CD4-positive, alpha-beta T cell treated with Interleukin-12 subunit alpha and Interleukin-12 subunit beta, for 1 hour (primary cell): Measurements from ENCODE around the gene ASB7.
"Not testable (repeated sequence)": the region's sequence is repeated elsewhere in the genome, so short reads cannot be mapped to it uniquely, and the experiment has no call there.

Experiments used
- DNase-seq: peaks from one replicate; pipeline ENCODE4 v3.0.0-alpha.2; 2020

The ASB7 gene

GRCh38 chr15:100653608-100654007 is 51.2 kb downstream of the ASB7 start:
- no peak for DNase-seq

GRCh38 chr15:100658895-100659294 is 56.5 kb downstream of the ASB7 start:
- no peak for DNase-seq

DNA sequence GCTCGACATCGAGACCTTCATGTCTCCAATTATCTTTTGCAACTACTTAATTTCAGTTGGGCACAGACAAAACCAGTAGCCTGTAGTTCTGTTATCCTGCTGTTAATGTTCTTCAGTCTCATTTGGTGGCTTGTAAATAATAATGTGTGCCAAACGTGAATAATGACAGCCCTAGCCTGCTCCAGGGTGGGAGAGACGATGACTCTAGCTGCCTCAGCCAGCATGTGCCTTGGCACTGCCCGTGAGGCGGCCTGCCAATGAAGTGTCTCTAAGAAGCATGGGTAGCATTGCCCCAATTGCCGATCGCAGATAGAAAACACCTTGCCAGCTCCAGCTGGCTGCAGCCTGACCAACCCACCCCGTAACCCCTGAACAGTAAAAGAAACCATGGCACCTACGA is 58.8 kb downstream of the ASB7 start:
- DNase-seq, result no peak

GRCh38 chr15:100663086-100663914 is 60.9 kb downstream of the ASB7 start:
- no peak for DNase-seq

GRCh38 chr15:100663915-100664281 is 61.5 kb downstream of the ASB7 start:
- DNase-seq, result no peak

GRCh38 chr15:100665570-100665969 is 63.2 kb downstream of the ASB7 start:
- DNase-seq, result no peak

DNA sequence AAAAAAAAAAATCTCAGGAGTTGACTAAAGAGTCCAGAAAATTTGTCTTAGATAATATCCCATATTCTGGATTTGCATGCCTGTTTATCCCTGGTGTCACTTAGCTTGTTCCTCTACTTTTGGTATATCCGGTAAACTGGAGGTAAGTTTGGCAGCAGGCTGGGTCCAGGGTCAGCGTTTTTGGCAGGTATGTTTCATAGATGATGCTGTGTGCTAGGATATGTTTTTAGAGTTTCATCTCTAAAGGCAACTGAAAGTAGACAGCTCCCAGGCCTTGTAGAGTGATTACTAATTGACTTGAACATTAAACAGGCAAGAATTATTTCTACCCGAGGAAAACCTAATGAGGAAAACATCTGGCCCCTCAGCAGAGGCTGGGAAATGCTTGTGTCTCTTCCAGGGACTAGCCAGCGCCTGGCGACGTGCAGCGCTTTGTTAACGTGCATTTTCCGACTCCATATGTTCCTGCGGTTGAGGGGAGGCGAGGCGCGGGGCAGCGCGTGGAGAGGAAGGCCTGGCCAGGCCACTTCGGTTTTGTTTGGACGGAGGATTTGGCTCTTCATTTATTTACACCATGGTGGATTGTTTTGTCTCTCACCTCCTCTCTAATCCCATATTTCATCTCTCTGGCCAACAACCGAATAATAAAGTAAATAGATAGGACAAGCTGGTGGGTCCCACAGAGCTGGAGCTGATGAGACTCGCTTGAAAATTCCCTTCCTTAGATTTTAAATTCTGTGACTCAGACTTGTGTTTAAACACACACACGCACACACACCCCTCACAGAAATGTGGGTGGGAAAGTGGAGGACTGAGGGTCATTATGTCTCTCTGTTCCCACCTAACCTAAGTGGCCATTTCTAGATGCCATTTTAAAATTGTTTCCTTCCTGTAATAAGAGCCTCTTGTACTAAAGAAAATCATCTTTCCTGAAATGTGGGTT is 65.3 kb downstream of the ASB7 start:
- no peak for DNase-seq

DNA sequence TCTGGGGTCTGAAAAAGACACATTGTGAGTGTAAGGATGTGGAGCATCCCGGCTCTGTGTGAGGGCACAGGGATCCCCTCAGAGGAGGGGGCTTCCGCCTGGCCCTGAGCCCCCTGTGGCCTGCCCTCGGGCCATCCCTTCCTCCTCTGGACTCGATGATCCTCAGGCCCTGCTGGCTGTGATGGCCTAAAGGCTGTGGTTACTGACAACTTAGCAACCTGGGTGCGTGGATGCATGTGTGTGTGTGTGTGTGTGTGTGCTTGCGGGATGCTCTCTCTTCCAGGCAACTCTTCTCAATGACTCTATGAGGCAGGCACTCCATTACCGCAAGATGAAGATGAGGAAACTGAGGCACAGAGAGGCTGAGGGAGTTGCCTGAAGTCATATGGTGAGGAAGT is 66.0 kb downstream of the ASB7 start:
- DNase-seq, result no peak

- no peak for DNase-seq
Observed at GRCh38 chr15:100669260-100669659, 66.9 kb downstream of the ASB7 start.

DNA sequence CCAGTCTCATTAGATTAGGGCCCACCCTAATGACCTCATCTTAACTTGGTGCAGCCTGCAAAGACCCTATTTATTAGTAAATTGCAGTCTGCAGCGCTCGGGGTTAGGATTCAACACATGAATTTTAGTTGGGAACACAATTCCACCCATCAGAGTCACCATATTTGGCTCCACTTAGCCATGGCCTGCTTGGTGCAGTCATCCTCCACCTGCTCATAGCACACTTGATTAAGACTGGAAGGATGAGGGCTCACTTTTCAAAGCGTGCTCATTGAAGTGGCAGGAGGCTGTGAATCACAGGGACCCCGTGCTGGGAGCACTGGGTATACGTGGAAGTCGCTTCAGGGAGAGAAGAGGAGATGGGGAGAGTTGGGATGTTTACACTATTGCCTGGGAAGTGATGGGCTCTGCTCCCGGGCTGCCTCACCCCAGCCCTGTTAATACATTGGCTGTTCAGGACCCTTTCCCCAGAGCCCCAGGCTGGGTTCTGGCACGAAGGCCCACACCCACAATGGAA is 68.2 kb downstream of the ASB7 start:
- DNase-seq, result no peak

DNA sequence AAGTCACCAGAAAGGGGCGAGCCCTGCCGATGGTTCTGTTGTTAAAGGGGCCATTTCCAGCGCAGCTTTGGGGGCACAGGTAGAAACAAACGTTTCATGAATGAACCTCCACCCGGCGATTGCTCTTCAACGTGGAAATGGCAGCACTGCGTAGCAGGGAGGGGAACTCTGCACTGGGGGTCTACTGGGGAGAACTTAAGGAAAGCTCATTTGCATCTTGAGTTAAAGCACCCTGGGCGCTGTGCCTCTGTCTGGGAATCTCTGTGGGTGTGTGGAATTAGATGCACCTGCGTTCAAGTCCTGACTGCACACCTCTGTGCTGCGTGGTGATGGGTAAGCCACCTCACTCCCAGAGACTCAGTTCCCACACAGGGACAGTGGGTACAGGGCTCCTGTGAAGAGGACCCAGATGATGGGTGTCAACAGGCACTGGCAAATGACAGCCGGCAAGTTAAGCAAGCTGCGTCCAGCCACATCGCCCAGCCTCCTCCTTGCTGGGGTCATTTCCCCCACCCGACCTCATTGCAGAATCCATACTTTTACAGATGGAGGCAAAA is 68.8 kb downstream of the ASB7 start:
- DNase-seq, result no peak

GRCh38 chr15:100671858-100672543 is 69.6 kb downstream of the ASB7 start:
- DNase-seq, result no peak

DNA sequence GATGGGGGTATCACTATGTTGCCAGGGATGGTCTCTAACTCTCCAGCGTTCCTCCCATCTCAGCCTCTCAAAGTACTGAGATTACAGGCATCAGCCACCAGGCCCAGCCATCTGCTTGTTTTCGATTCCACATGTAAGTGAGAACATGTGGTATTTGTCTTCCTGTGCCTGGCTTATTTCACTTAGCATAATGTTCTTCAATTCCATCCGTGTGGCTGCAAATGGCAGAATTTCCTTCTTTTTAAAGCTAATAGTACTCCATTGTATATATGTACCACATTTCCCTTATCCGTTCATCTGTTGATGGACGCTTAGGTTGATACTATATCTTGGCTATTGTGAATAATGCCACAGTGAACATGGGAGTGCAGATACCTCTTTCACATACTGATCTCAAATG is 70.6 kb downstream of the ASB7 start:
- DNase-seq, result no peak

DNA sequence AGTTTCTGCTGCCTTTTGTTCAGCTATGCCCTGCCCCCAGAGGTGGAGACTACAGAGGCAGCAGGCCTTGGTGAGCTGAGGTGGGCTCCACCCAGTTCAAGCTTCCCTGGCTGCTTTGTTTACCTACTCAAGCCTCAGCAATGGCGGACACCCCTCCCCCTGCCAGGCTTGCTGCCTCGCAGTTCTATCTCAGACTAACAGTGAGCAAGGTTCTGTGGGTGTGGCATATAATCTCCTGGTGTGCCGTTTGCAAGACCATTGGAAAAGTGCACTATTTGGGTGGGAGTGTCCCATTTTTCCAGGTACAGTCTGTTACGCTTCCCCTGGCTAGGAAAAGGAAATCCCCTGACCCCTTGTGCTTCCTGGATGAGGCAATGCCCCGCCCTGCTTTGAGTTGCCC is 76.8 kb downstream of the ASB7 start:
- not testable (repeated sequence) for DNase-seq

DNA sequence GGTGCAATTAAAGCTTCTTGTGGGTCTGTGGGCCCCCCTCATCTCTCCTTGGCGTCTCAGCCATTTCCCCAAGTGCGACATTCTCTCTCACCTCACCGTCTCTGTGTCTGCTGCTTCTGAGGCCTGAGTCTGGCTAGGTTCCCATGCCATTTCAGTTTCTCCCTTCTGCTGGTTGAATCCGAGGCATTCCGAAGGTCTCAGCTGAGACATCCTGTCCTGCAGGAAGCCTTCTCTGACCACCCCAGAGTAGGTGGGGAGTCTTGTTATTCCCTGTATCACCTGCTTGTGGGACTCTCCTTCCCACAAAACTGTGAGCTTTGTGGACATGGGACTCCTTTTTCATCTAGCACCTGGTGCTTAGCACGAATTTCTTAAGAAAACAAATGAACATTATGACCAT is 78.3 kb downstream of the ASB7 start:
- no peak for DNase-seq

DNA sequence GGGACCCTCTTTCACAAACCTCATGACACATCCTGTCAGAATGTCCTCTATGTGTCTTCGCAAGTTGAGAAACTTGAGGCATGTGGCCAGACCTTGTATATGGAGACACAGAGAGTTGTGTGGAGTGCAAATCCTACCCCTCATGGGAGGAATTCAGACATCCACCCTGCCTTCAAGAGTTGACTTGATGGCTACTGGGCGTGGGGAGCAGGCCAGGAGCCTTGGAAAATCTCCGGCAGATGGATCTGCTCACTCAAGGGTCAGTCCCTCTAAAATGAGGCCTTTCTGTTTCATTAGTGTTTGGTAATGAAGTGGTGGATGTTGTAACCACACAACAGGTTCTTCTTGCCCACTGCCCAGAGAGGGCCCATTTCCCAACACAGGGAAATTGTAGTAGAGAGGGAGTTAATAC is 79.0 kb downstream of the ASB7 start:
- DNase-seq, result no peak

DNA sequence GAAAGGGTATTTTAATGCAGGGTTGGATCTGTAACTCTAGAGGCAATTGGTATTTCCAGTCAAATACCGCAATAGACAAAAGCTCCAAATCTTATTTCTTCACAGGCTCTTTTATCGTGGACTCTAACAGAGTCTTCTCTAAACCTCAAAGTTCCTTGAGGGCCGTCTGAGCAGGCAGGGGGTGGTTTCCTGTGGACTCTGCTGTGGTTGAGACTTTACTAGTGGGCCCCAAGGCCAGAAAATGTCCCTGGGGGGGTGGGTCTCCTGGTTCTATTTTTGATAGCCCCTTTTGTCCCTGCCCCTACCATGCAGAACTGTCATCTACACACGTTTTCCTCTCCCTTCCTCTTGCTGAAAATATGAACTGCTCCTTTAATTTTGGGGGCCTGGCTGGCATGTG is 80.1 kb downstream of the ASB7 start:
- DNase-seq, result no peak

DNA sequence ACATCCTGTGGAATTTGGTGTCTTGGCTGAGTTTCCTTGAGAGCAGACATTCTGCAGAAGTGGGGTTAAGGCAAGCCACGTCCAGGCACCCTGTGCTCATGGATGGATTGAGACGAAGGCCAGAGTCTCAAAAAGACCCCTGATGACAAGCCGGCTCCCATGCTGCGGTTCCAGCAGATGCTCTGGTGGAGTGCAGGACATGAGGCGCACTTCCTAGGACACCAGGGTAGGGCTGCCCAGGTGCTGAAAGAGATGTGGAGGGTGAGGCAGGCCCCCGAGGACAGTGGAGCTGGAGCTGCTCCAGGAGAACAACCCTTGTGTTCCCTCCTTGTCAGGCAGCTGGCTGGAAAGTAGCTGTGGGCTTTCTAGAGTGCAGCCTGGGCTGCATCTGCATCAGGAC is 81.0 kb downstream of the ASB7 start:
- no peak for DNase-seq

GRCh38 chr15:100684591-100684990 is 82.2 kb downstream of the ASB7 start:
- no peak for DNase-seq

GRCh38 chr15:100686021-100686724 is 83.8 kb downstream of the ASB7 start:
- DNase-seq, result no peak

- DNase-seq, result no peak
Observed at GRCh38 chr15:100686725-100687473, 84.5 kb downstream of the ASB7 start.
